ENCODE measurements around the gene KCNMA1. TPM values are rescaled to one million over a fixed set of nuclear protein-coding genes. Genes with fewer than 3 reads are reported as not detected.
"Not testable (repeated sequence)": the region's sequence is repeated elsewhere in the genome, so short reads cannot be mapped to it uniquely, and the experiment has no call there.

The KCNMA1 gene
- total RNA-seq, 2 experiments from 2014 or later, result not detected

GRCh38 chr10:77392236-77392721, 245.3 kb downstream of the KCNMA1 start:
- no peak for DNase-seq
- no peaks in the 10 kb centered on the region for H3K4me1 Mint-ChIP-seq (ENCODE audit: low read depth)
- no peak overlapping the region for H3K4me3 Mint-ChIP-seq
- peaks cover 2% of the 10 kb centered on the region for H3K27me3 Mint-ChIP-seq
- no peaks in the 10 kb centered on the region for H3K36me3 Mint-ChIP-seq
- POLR2A ChIA-PET, result no interaction called here
- intact Hi-C loops (cut with micrococcal nuclease), result loop anchor here (2.0 kb wide), 1 partner anchor 251 kb away; no protein-coding TSS in a partner anchor
- CTCF ChIA-PET, result no interaction called here
- no peaks in the 10 kb centered on the region for H3K9me3 Mint-ChIP-seq
- no peak overlapping the region for H3K27ac Mint-ChIP-seq

- intact Hi-C loops (cut with micrococcal nuclease), result loop anchor here (2.0 kb wide), 1 partner anchor 251 kb away; no protein-coding TSS in a partner anchor
Measured at GRCh38 chr10:77391605-77392235, 245.9 kb downstream of the KCNMA1 start.

DNA sequence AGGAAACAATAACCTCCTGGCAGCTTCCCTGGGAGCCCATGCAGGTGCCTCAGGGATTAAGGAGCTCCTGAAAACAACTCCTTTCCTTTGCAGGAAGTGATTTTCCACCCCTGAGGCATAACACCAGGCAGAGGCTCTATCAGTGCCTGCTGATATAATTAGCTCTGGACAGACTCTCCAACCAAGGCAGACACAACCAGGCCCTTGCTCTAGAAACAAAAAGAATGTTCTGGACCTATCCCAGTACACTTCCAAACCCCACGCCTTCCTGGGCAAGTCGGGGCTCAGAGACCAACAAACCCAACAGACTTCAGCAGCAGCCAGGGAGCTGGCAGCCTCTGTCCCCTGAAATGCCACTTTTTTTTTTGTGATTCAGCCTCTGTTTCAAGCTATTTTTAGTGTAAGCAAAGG, 247.1 kb downstream of the KCNMA1 start:
- Mint-ChIP-seq H3K27me3 (peaks cover 2% of the 10 kb centered on the region), H3K4me3 (no peak overlapping the region), H3K36me3 (no peaks in the 10 kb centered on the region), H3K9me3 (no peaks in the 10 kb centered on the region), H3K27ac (no peak overlapping the region), H3K4me1 (ENCODE audit: low read depth) (no peaks in the 10 kb centered on the region)
- DNase-seq, result no peak
- intact Hi-C loops (cut with micrococcal nuclease), result no loop called here
- ChIA-PET POLR2A (no interaction called here), CTCF (interaction anchor here (0.6 kb wide), 1 partner anchor 786 kb away, joined by 3 read pairs; no protein-coding TSS in a partner anchor)

More at GRCh38 chr10:77391605-77392235, 245.9 kb downstream of the KCNMA1 start:
- Mint-ChIP-seq H3K36me3 (no peaks in the 10 kb centered on the region), H3K9me3 (no peaks in the 10 kb centered on the region), H3K4me3 (no peak overlapping the region), H3K27me3 (peaks cover 2% of the 10 kb centered on the region), H3K4me1 (ENCODE audit: low read depth) (no peaks in the 10 kb centered on the region), H3K27ac (no peak overlapping the region)
- POLR2A ChIA-PET, result no interaction called here
- peak; percentile 35 for DNase-seq
- CTCF ChIA-PET, result no interaction called here

DNA sequence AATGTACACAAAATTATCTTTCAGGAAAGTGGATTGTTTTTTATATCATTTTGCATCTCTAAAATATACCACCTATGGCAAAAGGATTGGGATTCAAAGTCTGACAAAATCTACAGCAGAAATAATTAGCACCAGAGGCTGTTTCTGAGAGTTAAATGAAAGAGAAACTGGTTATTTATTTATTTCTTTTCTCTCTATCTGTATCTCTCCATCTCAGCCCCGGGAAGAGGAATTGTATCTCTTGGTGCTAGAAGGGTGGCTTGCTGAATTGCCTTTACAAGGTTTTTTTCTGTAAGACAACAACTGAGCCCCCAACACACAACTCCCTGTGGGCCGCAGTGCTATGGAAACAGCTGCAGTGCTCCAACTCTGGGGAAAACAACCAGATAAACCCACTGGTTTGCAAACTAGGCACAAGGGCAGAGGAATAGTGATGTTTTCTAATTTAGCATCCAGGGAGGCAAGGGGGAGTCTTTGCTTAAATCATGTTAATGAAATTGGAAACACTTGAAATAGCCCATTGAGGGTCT, 249.0 kb downstream of the KCNMA1 start:
- CTCF ChIA-PET, result no interaction called here
- POLR2A ChIA-PET, result no interaction called here
- intact Hi-C loops (cut with micrococcal nuclease), result no loop called here

GRCh38 chr10:77387701-77388100, 249.9 kb downstream of the KCNMA1 start:
- H3K36me3 Mint-ChIP-seq; POLR2A ChIA-PET; DNase-seq; H3K27ac Mint-ChIP-seq; intact Hi-C loops (cut with micrococcal nuclease); H3K4me1 Mint-ChIP-seq (ENCODE audit: low read depth); CTCF ChIA-PET; H3K4me3 Mint-ChIP-seq; H3K9me3 Mint-ChIP-seq; H3K27me3 Mint-ChIP-seq: not testable (repeated sequence)

More for the DNA sequence above, 249.0 kb downstream of the KCNMA1 start:
- DNase-seq, result no peak
- no peaks in the 10 kb centered on the region for H3K36me3 Mint-ChIP-seq
- no peak overlapping the region for H3K27ac Mint-ChIP-seq
- H3K9me3 Mint-ChIP-seq, result no peaks in the 10 kb centered on the region
- no peaks in the 10 kb centered on the region for H3K4me1 Mint-ChIP-seq (ENCODE audit: low read depth)
- no peak overlapping the region for H3K4me3 Mint-ChIP-seq
- peaks cover 2% of the 10 kb centered on the region for H3K27me3 Mint-ChIP-seq

- Mint-ChIP-seq H3K9me3 (no peaks in the 10 kb centered on the region), H3K36me3 (no peaks in the 10 kb centered on the region), H3K4me3 (no peak overlapping the region), H3K4me1 (ENCODE audit: low read depth) (no peaks in the 10 kb centered on the region), H3K27ac (no peak overlapping the region), H3K27me3 (no peaks in the 10 kb centered on the region)
- ChIA-PET CTCF (interaction anchor here (0.7 kb wide), 1 partner anchor 64 kb away, joined by 3 read pairs; no protein-coding TSS in a partner anchor), POLR2A (no interaction called here)
- no peak for DNase-seq
- intact Hi-C loops (cut with micrococcal nuclease), result no loop called here
Measured at GRCh38 chr10:77387247-77387646, 250.4 kb downstream of the KCNMA1 start.

- no peak for DNase-seq
- Mint-ChIP-seq H3K4me3 (no peak overlapping the region), H3K27me3 (no peaks in the 10 kb centered on the region), H3K27ac (no peak overlapping the region), H3K9me3 (no peaks in the 10 kb centered on the region), H3K4me1 (ENCODE audit: low read depth) (no peaks in the 10 kb centered on the region), H3K36me3 (no peaks in the 10 kb centered on the region)
- intact Hi-C loops (cut with micrococcal nuclease), result no loop called here
- ChIA-PET POLR2A (no interaction called here), CTCF (interaction anchor here (0.7 kb wide), 1 partner anchor 64 kb away, joined by 3 read pairs; no protein-coding TSS in a partner anchor)
Measured at GRCh38 chr10:77386838-77387237, 250.8 kb downstream of the KCNMA1 start.

DNA sequence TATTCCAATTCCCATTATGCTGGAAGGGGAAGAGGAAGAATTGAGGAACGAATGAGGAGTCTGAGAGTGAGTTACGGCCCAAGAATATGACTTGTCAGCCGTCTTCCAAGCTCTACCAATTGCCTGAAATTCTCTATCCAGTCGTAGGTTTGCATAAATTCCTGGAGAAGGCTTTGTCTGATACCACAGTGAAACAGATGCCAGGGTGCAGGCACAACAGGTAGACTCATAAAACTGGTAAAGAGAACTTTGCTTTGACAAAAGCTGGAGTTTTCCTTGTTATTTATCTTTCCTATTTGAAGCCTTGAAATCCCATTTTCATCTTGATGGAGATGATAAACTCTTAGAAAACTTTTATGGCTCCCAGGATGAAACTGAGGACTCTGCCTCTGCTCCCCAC, 251.2 kb downstream of the KCNMA1 start:
- no peak for DNase-seq
- no peak overlapping the region for H3K27ac Mint-ChIP-seq
- no peaks in the 10 kb centered on the region for H3K36me3 Mint-ChIP-seq
- ChIA-PET POLR2A (no interaction called here), CTCF (no interaction called here)
- no peaks in the 10 kb centered on the region for H3K27me3 Mint-ChIP-seq
- no peak overlapping the region for H3K4me3 Mint-ChIP-seq
- intact Hi-C loops (cut with micrococcal nuclease), result no loop called here
- no peaks in the 10 kb centered on the region for H3K4me1 Mint-ChIP-seq (ENCODE audit: low read depth)
- H3K9me3 Mint-ChIP-seq, result no peaks in the 10 kb centered on the region

GRCh38 chr10:77385315-77385714, 252.3 kb downstream of the KCNMA1 start:
- Mint-ChIP-seq H3K27me3 (peaks cover 4% of the 10 kb centered on the region), H3K36me3 (no peaks in the 10 kb centered on the region), H3K4me1 (ENCODE audit: low read depth) (no peaks in the 10 kb centered on the region), H3K4me3 (no peak overlapping the region), H3K9me3 (no peaks in the 10 kb centered on the region), H3K27ac (no peak overlapping the region)
- no peak for DNase-seq
- ChIA-PET POLR2A (no interaction called here), CTCF (no interaction called here)
- intact Hi-C loops (cut with micrococcal nuclease), result no loop called here

DNA sequence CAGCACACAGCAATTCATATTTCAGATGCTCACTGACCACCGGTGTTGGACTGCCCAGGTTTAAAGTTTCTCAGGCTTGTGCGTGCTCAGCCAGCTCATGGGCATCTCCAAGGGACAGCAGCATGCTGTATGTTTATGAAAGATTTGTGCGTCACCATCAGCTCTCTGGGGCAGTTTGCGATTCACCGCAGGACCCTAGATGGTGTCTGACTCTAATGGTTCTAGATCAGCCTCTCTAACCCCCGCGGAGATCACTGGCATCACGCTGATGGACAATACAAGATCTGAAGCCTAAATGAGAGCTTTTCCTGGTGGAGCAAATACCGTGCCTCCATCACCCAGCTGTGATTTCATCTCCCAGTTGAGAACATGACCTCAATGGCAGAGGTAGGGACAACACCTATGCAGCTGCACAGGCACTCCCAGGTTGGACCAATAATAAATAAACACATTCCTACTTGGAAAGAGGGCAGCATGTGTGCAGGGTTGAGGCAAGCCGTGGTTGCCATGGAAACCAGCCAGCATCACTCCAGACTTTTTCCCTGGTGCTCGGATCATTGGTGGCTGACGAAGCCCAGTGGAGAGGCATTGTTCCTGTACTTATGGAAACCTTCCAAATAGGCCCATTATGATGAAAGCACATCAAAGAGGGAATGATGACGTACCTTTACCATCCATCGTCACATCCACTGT, 253.6 kb downstream of the KCNMA1 start:
- intact Hi-C loops (cut with micrococcal nuclease), result no loop called here
- H3K4me3 Mint-ChIP-seq, result no peak overlapping the region
- peaks cover 4% of the 10 kb centered on the region for H3K27me3 Mint-ChIP-seq
- no peaks in the 10 kb centered on the region for H3K36me3 Mint-ChIP-seq
- POLR2A ChIA-PET, result no interaction called here
- no peak for DNase-seq
- H3K9me3 Mint-ChIP-seq, result no peaks in the 10 kb centered on the region
- H3K4me1 Mint-ChIP-seq (ENCODE audit: low read depth), result no peaks in the 10 kb centered on the region
- no peak overlapping the region for H3K27ac Mint-ChIP-seq
- CTCF ChIA-PET, result no interaction called here

- no peak overlapping the region for H3K4me3 Mint-ChIP-seq
- intact Hi-C loops (cut with micrococcal nuclease), result no loop called here
- no peaks in the 10 kb centered on the region for H3K4me1 Mint-ChIP-seq (ENCODE audit: low read depth)
- peaks cover 4% of the 10 kb centered on the region for H3K27me3 Mint-ChIP-seq
- POLR2A ChIA-PET, result no interaction called here
- H3K36me3 Mint-ChIP-seq, result no peaks in the 10 kb centered on the region
- no peak overlapping the region for H3K27ac Mint-ChIP-seq
- no peak for DNase-seq
- H3K9me3 Mint-ChIP-seq, result no peaks in the 10 kb centered on the region
- CTCF ChIA-PET, result no interaction called here
Measured at GRCh38 chr10:77381750-77382149, 255.9 kb downstream of the KCNMA1 start.

GRCh38 chr10:77380723-77381122, 256.9 kb downstream of the KCNMA1 start:
- Mint-ChIP-seq H3K27me3 (peaks cover 4% of the 10 kb centered on the region), H3K4me1 (ENCODE audit: low read depth) (no peaks in the 10 kb centered on the region), H3K36me3 (no peaks in the 10 kb centered on the region), H3K9me3 (no peaks in the 10 kb centered on the region), H3K27ac (no peak overlapping the region), H3K4me3 (no peak overlapping the region)
- POLR2A ChIA-PET, result no interaction called here
- CTCF ChIA-PET, result no interaction called here
- intact Hi-C loops (cut with micrococcal nuclease), result no loop called here
- DNase-seq, result no peak

DNA sequence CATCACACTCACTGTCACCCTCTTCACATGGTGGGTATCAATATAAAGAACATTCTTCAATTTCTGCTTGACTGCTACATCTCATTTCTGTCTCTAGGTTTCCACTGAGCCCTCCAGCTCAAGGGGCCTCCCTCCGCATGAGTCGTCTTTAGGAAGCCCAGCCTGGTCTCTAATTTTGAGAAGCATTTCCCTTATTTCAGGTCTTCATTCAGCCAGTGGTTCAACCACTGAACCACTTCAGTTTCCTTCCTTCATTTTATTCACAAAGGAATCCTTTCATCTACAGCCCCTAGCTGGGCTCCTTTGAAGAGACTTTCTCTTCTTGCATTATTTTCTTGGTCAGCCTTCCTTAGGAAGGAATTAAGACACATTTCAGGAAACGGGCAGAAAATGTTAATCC, 257.4 kb downstream of the KCNMA1 start:
- no peaks in the 10 kb centered on the region for H3K4me1 Mint-ChIP-seq (ENCODE audit: low read depth)
- DNase-seq, result no peak
- H3K4me3 Mint-ChIP-seq, result no peak overlapping the region
- intact Hi-C loops (cut with micrococcal nuclease), result no loop called here
- H3K9me3 Mint-ChIP-seq, result no peaks in the 10 kb centered on the region
- no peaks in the 10 kb centered on the region for H3K36me3 Mint-ChIP-seq
- H3K27ac Mint-ChIP-seq, result no peak overlapping the region
- CTCF ChIA-PET, result no interaction called here
- peaks cover 4% of the 10 kb centered on the region for H3K27me3 Mint-ChIP-seq
- POLR2A ChIA-PET, result no interaction called here

Measured in activated CD4-positive, alpha-beta memory T cell treated with anti-CD3 and anti-CD28 coated beads for 36 hours (primary cell).